Adipocyte (in vitro differentiated cells): ENCODE data around the gene CRIM1.

ENCODE experiments used
- DNase-seq: peaks from one replicate; pipeline ENCODE4 v3.0.0-alpha.2; 2015; ENCODE audit warnings: low read depth
- H3K27me3 ChIP-seq: replicated peaks from 2 replicates; pipeline ENCODE4 v1.7.0; 2013; ENCODE audit warnings: mild to moderate bottlenecking, low read length, moderate library complexity; ENCODE audit not compliant: control insufficient read depth, insufficient read depth
- H3K36me3 ChIP-seq: 2 replicates; pipeline ENCODE4 v1.7.0; 2013; ENCODE audit warnings: low read length, mild to moderate bottlenecking, moderate library complexity; ENCODE audit not compliant: control insufficient read depth, insufficient read depth, severe bottlenecking
- H3K4me1 ChIP-seq: 2 replicates; pipeline ENCODE4 v1.7.0; 2013; ENCODE audit warnings: mild to moderate bottlenecking, low read length, moderate library complexity; ENCODE audit not compliant: control insufficient read depth, insufficient read depth
- H3K4me3 ChIP-seq: 2 replicates; pipeline ENCODE4 v1.7.0; 2013; ENCODE audit warnings: mild to moderate bottlenecking, low read length, moderate library complexity
- H3K9ac ChIP-seq: 2 replicates; pipeline ENCODE4 v1.7.0; 2013; ENCODE audit warnings: mild to moderate bottlenecking, low read length, moderate library complexity
- H3K9me3 ChIP-seq: 2 replicates; pipeline ENCODE4 v1.7.0; 2013; ENCODE audit warnings: mild to moderate bottlenecking, low read length, moderate library complexity; ENCODE audit not compliant: control insufficient read depth

Gene CRIM1

DNA sequence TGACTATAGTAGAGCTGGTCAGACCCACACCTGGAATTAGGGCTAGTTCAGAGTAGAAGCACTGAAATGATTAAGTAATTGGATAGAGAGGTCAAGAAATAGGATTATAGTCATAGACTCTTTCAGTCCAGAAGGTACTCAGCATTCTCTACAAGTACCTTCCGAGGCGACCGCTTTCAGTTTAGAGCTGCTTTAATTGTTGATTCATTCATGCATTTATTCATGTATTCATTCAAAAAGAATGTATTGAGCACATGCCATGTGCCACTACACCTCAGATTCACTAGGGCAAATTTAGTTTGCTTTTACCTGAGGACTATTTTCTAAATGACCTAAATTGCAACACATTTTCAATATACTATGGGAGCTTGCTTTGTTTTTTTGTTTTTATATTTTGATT lies 48.7 kb downstream of the CRIM1 start:
- no peak overlapping the region for H3K4me3 ChIP-seq
- no peak overlapping the region for H3K9ac ChIP-seq
- H3K4me1 ChIP-seq = peaks cover 13% of the 10 kb centered on the region
- no peaks in the 10 kb centered on the region for H3K9me3 ChIP-seq
- peaks cover 14% of the 10 kb centered on the region for H3K36me3 ChIP-seq
- DNase-seq = no peak
- H3K27me3 ChIP-seq = no peaks in the 10 kb centered on the region

DNA sequence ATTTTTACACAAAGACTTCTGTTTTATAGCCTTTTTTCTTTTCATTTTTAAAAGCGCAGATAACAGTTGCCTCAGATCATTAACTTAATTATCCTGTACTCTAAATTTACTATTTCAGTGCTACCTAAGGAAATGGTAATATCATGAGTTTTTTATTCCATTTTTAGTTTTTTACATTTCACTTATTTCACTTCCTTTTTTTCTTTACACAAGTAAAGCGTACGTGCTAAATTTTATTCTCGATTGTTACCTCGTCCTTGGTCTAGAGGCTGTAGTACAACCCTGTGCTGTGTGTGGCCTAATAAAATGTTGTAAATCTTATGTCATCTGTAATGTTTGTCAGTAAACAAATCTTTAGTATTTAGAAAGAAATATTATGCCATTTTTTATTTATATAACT lies 49.2 kb downstream of the CRIM1 start:
- Histone ChIP-seq H3K27me3 (no peaks in the 10 kb centered on the region), H3K36me3 (peaks cover 14% of the 10 kb centered on the region), H3K9me3 (no peaks in the 10 kb centered on the region), H3K9ac (no peak overlapping the region), H3K4me3 (no peak overlapping the region), H3K4me1 (peaks cover 15% of the 10 kb centered on the region)
- no peak for DNase-seq

DNA sequence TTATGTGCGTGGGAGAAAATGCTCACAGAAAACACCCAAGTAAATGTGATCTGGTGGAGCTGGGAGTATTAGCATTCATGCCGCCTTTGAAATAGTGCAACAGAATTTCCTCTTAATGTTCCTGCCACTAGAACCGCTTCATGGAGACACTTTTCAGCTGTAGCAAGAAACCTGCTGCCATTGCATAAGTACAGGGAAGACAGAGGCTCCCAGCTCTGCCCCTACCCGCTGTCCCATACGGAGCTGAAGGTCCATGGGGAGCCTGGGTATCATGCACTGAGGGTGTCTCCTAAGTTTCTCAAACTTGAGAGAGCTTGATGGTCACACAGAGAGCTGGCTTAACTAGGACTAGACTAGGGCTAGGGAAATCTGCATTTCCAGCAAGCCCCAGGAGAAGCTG lies 49.6 kb downstream of the CRIM1 start:
- Histone ChIP-seq H3K9ac (no peak overlapping the region), H3K4me1 (peaks cover 16% of the 10 kb centered on the region), H3K36me3 (peaks cover 14% of the 10 kb centered on the region), H3K4me3 (no peak overlapping the region), H3K9me3 (no peaks in the 10 kb centered on the region), H3K27me3 (no peaks in the 10 kb centered on the region)
- no peak for DNase-seq

DNA sequence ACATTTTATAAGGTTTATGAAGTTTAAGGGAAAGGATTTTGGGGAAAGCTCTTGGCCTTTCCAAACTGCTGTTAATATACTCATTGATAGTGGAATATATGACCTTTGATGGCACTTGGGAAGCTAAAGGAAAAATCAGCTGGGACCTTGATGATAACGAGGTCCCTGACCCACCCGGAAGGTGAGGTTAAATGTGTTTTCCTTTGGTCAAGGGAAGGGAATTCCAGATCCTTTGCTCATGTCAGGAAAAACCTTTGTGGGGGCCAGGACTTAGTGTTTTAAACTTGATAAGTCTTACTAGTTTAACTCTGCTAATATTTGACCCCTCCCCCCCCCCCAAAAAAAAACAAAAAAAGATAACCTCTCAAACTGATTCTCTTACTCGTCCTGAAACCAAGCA lies 50.7 kb downstream of the CRIM1 start:
- Histone ChIP-seq H3K4me1 (peaks cover 24% of the 10 kb centered on the region), H3K36me3 (peaks cover 14% of the 10 kb centered on the region), H3K9me3 (no peaks in the 10 kb centered on the region), H3K9ac (no peak overlapping the region), H3K27me3 (no peaks in the 10 kb centered on the region), H3K4me3 (no peak overlapping the region)
- DNase-seq = no peak

DNA sequence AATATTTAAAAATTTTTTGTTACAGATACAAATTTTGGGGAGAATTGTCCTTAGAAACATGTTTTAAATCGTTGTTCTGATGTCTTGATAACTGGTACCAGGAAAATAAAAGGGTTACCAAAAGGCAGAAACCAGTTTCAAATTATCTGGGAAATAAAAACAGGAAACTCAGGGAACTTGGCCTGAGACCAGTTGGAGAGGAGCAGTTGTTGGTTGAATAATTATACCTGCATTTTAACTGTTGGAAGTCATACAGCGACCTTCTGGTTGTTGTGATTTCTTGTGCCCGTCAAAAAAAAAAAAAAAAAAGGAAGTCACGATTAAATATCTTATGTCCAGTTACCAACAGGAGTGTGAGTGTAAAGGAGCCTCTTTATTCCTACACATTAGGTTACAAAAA lies 51.8 kb downstream of the CRIM1 start:
- Histone ChIP-seq H3K9ac (no peak overlapping the region), H3K27me3 (no peaks in the 10 kb centered on the region), H3K36me3 (peaks cover 9% of the 10 kb centered on the region), H3K9me3 (no peaks in the 10 kb centered on the region), H3K4me3 (no peak overlapping the region), H3K4me1 (peaks cover 32% of the 10 kb centered on the region)
- DNase-seq = no peak

DNA sequence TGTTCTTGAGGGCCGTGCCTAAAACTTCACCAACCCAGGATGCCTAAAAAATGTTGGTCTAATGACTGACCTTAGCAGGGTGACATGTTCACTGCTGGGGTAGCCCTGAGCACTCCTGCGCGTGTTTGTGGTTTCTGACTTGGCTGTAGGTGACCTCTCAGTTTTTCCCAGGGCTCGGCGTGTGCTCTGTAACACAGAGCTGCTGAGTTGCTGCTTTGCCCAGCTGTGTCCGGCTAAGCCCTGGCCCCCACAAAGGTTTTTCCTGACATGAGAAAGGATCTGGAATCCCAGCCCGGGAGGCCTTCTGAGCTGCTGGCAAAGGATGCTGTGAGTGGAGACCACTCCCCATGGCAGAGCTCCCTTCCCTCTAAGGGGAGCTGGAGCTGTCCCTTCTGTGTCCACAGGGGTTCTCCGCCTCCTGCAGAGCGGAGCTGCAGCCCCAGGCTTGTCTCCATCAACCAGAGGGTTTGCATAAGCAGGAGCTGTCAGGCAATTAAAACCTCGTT lies 52.7 kb downstream of the CRIM1 start:
- Histone ChIP-seq H3K4me1 (peaks cover 41% of the 10 kb centered on the region), H3K36me3 (peaks cover 9% of the 10 kb centered on the region), H3K4me3 (no peak overlapping the region), H3K27me3 (no peaks in the 10 kb centered on the region), H3K9ac (no peak overlapping the region), H3K9me3 (no peaks in the 10 kb centered on the region)
- no peak for DNase-seq

DNA sequence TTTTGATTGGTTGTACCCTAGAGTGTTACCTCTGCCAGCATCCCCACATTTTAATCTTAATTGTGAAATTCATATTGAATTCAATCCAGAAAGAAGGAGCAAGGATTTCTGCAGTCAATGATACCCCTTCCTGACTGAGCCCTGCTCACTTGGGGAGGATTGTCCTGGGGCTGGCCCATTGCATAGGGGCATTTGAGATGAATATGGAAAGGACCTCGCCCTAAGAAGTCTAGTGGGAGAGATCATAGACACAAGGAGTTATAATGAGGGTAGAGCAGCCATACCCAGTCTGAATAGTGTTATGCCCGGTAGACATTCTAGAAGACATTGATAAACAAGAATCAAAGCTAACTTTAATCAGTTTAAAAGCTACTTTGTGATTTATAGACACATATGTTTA lies 53.8 kb downstream of the CRIM1 start:
- no peaks in the 10 kb centered on the region for H3K27me3 ChIP-seq
- no peak overlapping the region for H3K9ac ChIP-seq
- H3K4me1 ChIP-seq = peaks cover 42% of the 10 kb centered on the region
- DNase-seq = no peak
- H3K36me3 ChIP-seq = peaks cover 16% of the 10 kb centered on the region
- no peak overlapping the region for H3K4me3 ChIP-seq
- no peaks in the 10 kb centered on the region for H3K9me3 ChIP-seq

DNA sequence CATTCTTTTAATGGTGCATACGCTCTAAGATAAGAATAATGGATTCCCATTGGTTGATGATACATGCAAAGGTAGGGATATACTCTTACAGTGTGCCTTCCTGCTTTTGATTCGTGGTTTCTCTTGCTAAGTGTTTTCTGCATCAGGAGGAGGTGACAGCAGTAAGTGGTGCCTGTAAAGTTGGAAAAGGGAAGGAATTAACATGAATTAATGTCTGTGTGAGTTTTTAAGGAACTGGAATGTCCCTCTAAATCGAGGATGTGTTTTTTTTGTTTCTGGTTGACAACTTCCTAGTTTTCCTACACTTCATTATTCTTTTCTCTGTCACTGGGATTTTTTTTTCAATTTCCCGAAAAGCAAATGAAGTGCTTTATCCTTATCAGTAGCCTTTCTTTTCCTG lies 54.4 kb downstream of the CRIM1 start:
- no peak for DNase-seq
- Histone ChIP-seq H3K4me3 (no peak overlapping the region), H3K4me1 (peaks cover 42% of the 10 kb centered on the region), H3K9me3 (no peaks in the 10 kb centered on the region), H3K36me3 (peaks cover 16% of the 10 kb centered on the region), H3K27me3 (no peaks in the 10 kb centered on the region), H3K9ac (no peak overlapping the region)

DNA sequence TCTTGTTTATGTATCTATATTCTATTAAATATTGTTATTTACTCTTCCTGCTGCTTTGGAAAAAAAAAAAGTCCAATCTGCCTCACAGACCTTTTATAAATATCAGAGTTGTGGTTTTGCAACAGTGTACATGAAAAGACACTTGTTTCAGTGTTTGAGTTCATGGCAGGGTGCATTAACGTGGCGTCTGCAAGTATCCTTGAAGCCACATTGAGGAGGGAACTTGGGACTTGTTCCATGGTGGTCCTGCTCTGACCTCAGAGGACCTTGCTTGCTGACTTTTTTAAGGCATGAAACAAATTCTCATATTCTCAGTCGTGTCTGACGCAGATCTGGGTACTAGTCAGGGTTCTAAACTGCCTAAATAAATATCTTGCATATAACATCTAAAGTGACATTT lies 55.1 kb downstream of the CRIM1 start:
- Histone ChIP-seq H3K4me1 (peaks cover 49% of the 10 kb centered on the region), H3K36me3 (peaks cover 16% of the 10 kb centered on the region), H3K9me3 (no peaks in the 10 kb centered on the region), H3K4me3 (no peak overlapping the region), H3K9ac (no peak overlapping the region), H3K27me3 (no peaks in the 10 kb centered on the region)
- DNase-seq = no peak

DNA sequence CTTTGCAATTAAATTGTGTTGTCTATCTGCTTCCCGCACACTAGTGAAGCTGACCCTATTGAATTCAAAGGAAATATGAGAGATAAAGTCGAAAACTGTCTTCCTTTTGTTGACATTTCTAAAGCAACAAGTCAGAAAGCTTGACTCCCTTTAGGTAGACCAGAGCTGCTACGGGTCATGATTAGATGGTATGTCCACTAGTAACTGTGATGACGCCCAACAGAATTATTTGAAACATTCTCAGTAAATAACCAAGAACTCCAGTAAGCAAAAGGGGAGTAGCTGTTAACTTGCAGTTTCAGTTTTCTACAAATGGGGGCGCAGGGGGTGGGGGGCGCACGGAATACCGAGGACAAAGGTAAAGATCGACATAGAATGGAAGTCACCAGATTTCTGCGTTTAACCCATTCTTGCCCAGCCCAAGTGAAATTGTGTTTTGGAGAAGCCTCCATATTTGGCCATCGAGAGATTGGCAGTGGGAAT lies 56.4 kb downstream of the CRIM1 start:
- peaks cover 16% of the 10 kb centered on the region for H3K36me3 ChIP-seq
- H3K9me3 ChIP-seq = no peaks in the 10 kb centered on the region
- peaks cover 60% of the 10 kb centered on the region for H3K4me1 ChIP-seq
- H3K9ac ChIP-seq = no peak overlapping the region
- no peak overlapping the region for H3K4me3 ChIP-seq
- peak; percentile 53 for DNase-seq
- no peaks in the 10 kb centered on the region for H3K27me3 ChIP-seq

DNA sequence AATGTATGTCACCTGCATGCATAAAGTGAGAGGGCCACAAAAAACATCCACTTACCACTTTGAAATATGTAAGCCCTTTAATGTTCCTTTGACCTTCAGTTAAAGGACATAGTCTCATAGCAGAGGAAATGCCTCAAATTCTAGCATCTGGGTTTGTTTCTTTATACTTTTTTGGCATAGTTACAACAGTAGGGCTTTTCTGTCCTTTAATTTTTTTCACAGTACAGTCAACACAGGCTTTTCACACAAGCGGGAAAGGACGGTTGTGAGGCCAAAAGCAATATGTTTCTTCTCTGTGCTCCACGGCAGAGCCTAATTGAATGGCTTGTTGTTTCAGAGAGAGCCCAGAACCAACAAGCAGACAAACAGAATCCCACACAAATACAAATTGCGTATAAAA lies 57.6 kb downstream of the CRIM1 start:
- Histone ChIP-seq H3K4me3 (no peak overlapping the region), H3K9ac (no peak overlapping the region), H3K27me3 (no peaks in the 10 kb centered on the region), H3K9me3 (no peaks in the 10 kb centered on the region), H3K4me1 (peaks cover 63% of the 10 kb centered on the region), H3K36me3 (peaks cover 10% of the 10 kb centered on the region)
- peak; percentile 79 for DNase-seq

DNA sequence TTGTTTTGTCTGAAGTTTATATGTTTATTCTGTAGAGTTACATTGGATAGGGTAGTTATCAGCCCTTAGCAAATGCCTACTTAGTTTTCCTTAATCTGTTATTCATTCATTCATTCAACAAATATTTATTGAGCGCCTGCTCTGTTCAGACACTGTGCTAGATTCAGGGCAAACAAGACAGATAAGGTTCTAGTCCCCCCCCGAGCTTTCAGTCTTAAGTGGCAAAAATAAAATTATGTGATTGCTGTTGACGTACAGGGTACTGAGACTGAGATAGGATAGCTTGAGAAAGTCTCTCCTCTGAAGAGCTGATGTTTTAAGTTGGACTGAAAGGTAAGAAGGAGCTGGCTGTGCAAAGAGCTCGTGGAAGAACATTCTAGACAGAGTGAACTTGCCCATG lies 58.7 kb downstream of the CRIM1 start:
- Histone ChIP-seq H3K9ac (no peak overlapping the region), H3K4me1 (peaks cover 63% of the 10 kb centered on the region), H3K9me3 (no peaks in the 10 kb centered on the region), H3K27me3 (no peaks in the 10 kb centered on the region), H3K36me3 (peaks cover 6% of the 10 kb centered on the region), H3K4me3 (no peak overlapping the region)
- no peak for DNase-seq
